HEK293 (cell line): ENCODE measurements around the gene HPS6.
A peak's percentile ranks its signal among the peaks of the same experiment; 100 is the strongest.

Source experiments
- EGR2 ChIP-seq: fragments of 450-650 bp; formaldehyde crosslinking; IDR thresholded peaks from 2 replicates; pipeline ENCODE4 v1.5.1; 2016; ENCODE audit warnings: low read depth, missing biosample characterization, missing genetic modification characterization
- HOXA7 ChIP-seq: sonication (generic); formaldehyde crosslinking; IDR thresholded peaks from 2 replicates; pipeline ENCODE4 v1.8.1; 2022; ENCODE audit warnings: missing genetic modification reagents, borderline replicate concordance
- IKZF3 ChIP-seq: fragments of 450-650 bp; IDR thresholded peaks from 2 replicates; pipeline ENCODE4 v1.5.0; 2018; ENCODE audit warnings: missing biosample characterization, mild to moderate bottlenecking, missing genetic modification characterization, moderate library complexity
- KLF17 ChIP-seq: fragments of 450-650 bp; formaldehyde crosslinking; IDR thresholded peaks from 2 replicates; pipeline ENCODE4 v1.5.1; 2016; ENCODE audit warnings: missing biosample characterization, missing genetic modification characterization
- RBAK ChIP-seq: fragments of 450-650 bp; formaldehyde crosslinking; IDR thresholded peaks from 2 replicates; pipeline ENCODE4 v1.5.1; 2016; ENCODE audit warnings: missing biosample characterization, missing genetic modification characterization
- TRIM28 ChIP-seq: IDR thresholded peaks from 2 replicates; pipeline ENCODE4 v1.6.1; 2011; ENCODE audit warnings: low read length, control low read depth, borderline replicate concordance
- ZBTB8A ChIP-seq: fragments of 450-650 bp; formaldehyde crosslinking; IDR thresholded peaks from 2 replicates; pipeline ENCODE4 v1.5.1; 2016; ENCODE audit warnings: missing biosample characterization, missing genetic modification characterization
- ZNF174 ChIP-seq: fragments of 450-650 bp; formaldehyde crosslinking; IDR thresholded peaks from 2 replicates; pipeline ENCODE4 v1.5.0; 2017; ENCODE audit warnings: missing biosample characterization, mild to moderate bottlenecking, missing genetic modification characterization
- ZNF26 ChIP-seq: fragments of 450-650 bp; formaldehyde crosslinking; IDR thresholded peaks from 2 replicates; pipeline ENCODE4 v1.5.1; 2016; ENCODE audit warnings: missing biosample characterization, missing genetic modification characterization
- ZNF280C ChIP-seq: fragments of 450-650 bp; formaldehyde crosslinking; IDR thresholded peaks from 2 replicates; pipeline ENCODE4 v1.5.1; 2016; ENCODE audit warnings: missing biosample characterization, missing genetic modification characterization
- ZNF324 ChIP-seq: fragments of 450-650 bp; formaldehyde crosslinking; IDR thresholded peaks from 2 replicates; pipeline ENCODE4 v1.5.1; 2016; ENCODE audit warnings: missing biosample characterization, missing genetic modification characterization
- ZNF350 ChIP-seq: fragments of 450-650 bp; formaldehyde crosslinking; IDR thresholded peaks from 2 replicates; pipeline ENCODE4 v1.5.0; 2017; ENCODE audit warnings: missing biosample characterization, mild to moderate bottlenecking, missing genetic modification characterization
- ZNF513 ChIP-seq: fragments of 450-650 bp; IDR thresholded peaks from 2 replicates; pipeline ENCODE4 v1.5.1; 2018; ENCODE audit warnings: missing biosample characterization, missing genetic modification characterization
- ZNF529 ChIP-seq: fragments of 450-650 bp; formaldehyde crosslinking; IDR thresholded peaks from 2 replicates; pipeline ENCODE4 v1.5.1; 2017; ENCODE audit warnings: missing genetic modification characterization, missing biosample characterization; ENCODE audit not compliant: insufficient replicate concordance
- ZNF580 ChIP-seq: fragments of 450-650 bp; formaldehyde crosslinking; IDR thresholded peaks from 2 replicates; pipeline ENCODE4 v1.5.1; 2016; ENCODE audit warnings: missing biosample characterization, missing genetic modification characterization
- ZNF623 ChIP-seq: fragments of 450-650 bp; formaldehyde crosslinking; IDR thresholded peaks from 2 replicates; pipeline ENCODE4 v1.5.1; 2016; ENCODE audit warnings: missing biosample characterization, missing genetic modification characterization
- ZNF645 ChIP-seq: fragments of 450-650 bp; formaldehyde crosslinking; IDR thresholded peaks from 2 replicates; pipeline ENCODE4; 2016; ENCODE audit warnings: missing biosample characterization, missing genetic modification characterization
- ZNF664 ChIP-seq: fragments of 450-650 bp; formaldehyde crosslinking; IDR thresholded peaks from 2 replicates; pipeline ENCODE4 v1.5.1; 2016; ENCODE audit warnings: missing biosample characterization, missing genetic modification characterization
- ZNF670 ChIP-seq: fragments of 450-650 bp; formaldehyde crosslinking; IDR thresholded peaks from 2 replicates; pipeline ENCODE4 v1.5.1; 2016; ENCODE audit warnings: missing biosample characterization, missing genetic modification characterization, low read depth
- ZNF692 ChIP-seq: fragments of 450-650 bp; formaldehyde crosslinking; IDR thresholded peaks from 2 replicates; pipeline ENCODE4 v1.5.1; 2016; ENCODE audit warnings: missing biosample characterization, missing genetic modification characterization
- ZNF707 ChIP-seq: fragments of 450-650 bp; formaldehyde crosslinking; IDR thresholded peaks from 2 replicates; pipeline ENCODE4 v1.5.1; 2016; ENCODE audit warnings: missing biosample characterization, missing genetic modification characterization
- ZSCAN30 ChIP-seq: fragments of 450-650 bp; IDR thresholded peaks from 2 replicates; pipeline ENCODE4 v1.5.1; 2018; ENCODE audit warnings: missing biosample characterization, mild to moderate bottlenecking, missing genetic modification characterization, moderate library complexity
- ZSCAN4 ChIP-seq: fragments of 450-650 bp; formaldehyde crosslinking; IDR thresholded peaks from 2 replicates; pipeline ENCODE4 v1.5.1; 2017; ENCODE audit warnings: missing biosample characterization, missing genetic modification characterization
- ZSCAN5A ChIP-seq: fragments of 450-650 bp; formaldehyde crosslinking; IDR thresholded peaks from 2 replicates; pipeline ENCODE4 v1.5.1; 2016; ENCODE audit warnings: missing biosample characterization, missing genetic modification characterization

HPS6 gene

GRCh38 chr10:102055647-102056419 is 9.3 kb upstream of the HPS6 start, which contains the start of gene ARMH3 (continued):
- TF ChIP-seq ZNF26 (tag by site-specific recombination) (no peak), ZNF580 (tag by site-specific recombination) (no peak; the same call in 1 of the 2 replicates), ZNF692 (tag by site-specific recombination) (peak; percentile 88), ZNF529 (tag by site-specific recombination) (no peak), ZNF513 (no peak), KLF17 (tag by site-specific recombination) (peak; percentile 90), ZNF174 (tag by site-specific recombination) (no peak), HOXA7 (no peak), ZNF324 (tag by site-specific recombination) (no peak; the same call in none of the 2 replicates), ZNF280C (tag by site-specific recombination) (no peak), ZNF670 (tag by site-specific recombination) (no peak), ZBTB8A (tag by site-specific recombination) (peak; percentile 88), ZNF645 (tag by site-specific recombination) (no peak), ZNF350 (no peak), EGR2 (tag by site-specific recombination) (peak; percentile 53), ZSCAN30 (tag by site-specific recombination) (peak; percentile 93), ZNF623 (no peak), TRIM28 (peak; percentile 48; the same call in 1 of the 2 replicates), ZNF707 (no peak), ZSCAN4 (tag by site-specific recombination) (no peak), IKZF3 (tag by site-specific recombination) (peak; percentile 36; the same call in 1 of the 2 replicates), RBAK (tag by site-specific recombination) (no peak), ZNF664 (tag by site-specific recombination) (no peak), ZSCAN5A (tag by site-specific recombination) (peak; percentile 94)
